ENCODE measurements around the gene CALCR. TPM values are rescaled to one million over a fixed set of nuclear protein-coding genes. Genes with fewer than 3 reads are reported as not detected.

CALCR gene
- total RNA-seq, 4 donors from 2014 or later, result 0.39 to 0.78 (median 0.64) TPM; not detected in 1

- in situ Hi-C loops (cut with MboI; ENCODE audit: low sequenced_read_pairs in 4 of 4) (no loop called here), intact Hi-C loops (cut with DNase I; ENCODE audit: low total_unique reads) (no loop called here)
- Histone ChIP-seq H3K27ac (no peak overlapping the region), H3K9me3 (no peaks in the 10 kb centered on the region), H3K4me3 (no peak overlapping the region), H3K27me3 (no peaks in the 10 kb centered on the region), H3K36me3 (no peaks in the 10 kb centered on the region), H3K4me1 (no peaks in the 10 kb centered on the region)
- TF ChIP-seq, protein P1, sequence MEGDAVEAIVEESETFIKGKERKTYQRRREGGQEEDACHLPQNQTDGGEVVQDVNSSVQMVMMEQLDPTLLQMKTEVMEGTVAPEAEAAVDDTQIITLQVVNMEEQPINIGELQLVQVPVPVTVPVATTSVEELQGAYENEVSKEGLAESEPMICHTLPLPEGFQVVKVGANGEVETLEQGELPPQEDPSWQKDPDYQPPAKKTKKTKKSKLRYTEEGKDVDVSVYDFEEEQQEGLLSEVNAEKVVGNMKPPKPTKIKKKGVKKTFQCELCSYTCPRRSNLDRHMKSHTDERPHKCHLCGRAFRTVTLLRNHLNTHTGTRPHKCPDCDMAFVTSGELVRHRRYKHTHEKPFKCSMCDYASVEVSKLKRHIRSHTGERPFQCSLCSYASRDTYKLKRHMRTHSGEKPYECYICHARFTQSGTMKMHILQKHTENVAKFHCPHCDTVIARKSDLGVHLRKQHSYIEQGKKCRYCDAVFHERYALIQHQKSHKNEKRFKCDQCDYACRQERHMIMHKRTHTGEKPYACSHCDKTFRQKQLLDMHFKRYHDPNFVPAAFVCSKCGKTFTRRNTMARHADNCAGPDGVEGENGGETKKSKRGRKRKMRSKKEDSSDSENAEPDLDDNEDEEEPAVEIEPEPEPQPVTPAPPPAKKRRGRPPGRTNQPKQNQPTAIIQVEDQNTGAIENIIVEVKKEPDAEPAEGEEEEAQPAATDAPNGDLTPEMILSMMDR (IDR thresholded peaks at IDR 0.05 in 4 of 5, conservative IDR thresholded peaks at IDR 0.05 in 1 of 5), result no peak
- no peak for TF ChIP-seq POLR2A (IDR thresholded peaks at IDR 0.05)
- ATAC-seq (no peak), DNase-seq (no peak)
Measured at GRCh38 chr7:93407239-93407638, 167.3 kb downstream of the CALCR start.

DNA sequence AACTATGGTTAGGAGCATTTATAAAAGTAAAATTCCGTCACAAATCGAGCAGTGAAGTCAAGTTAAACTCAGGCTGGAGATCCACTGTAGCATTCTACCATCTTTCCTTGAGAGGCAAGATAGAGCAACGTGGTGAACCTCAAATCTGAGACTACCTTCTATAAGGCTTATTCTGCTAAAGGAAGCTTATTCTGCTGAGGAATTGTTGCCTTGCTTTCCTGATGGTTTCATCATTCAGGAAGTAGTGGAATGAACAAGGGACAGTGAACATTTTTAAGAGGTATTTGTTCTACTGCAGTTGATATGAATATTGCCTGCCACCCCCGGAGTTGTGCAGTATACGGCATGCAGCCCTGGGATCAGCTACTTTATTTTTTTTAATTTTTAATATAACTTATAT is 171.6 kb downstream of the CALCR start:
- intact Hi-C loops (cut with DNase I; ENCODE audit: low total_unique reads), result no loop called here
- DNase-seq, result no peak
- H3K27ac ChIP-seq, result no peak overlapping the region
- no peaks in the 10 kb centered on the region for H3K36me3 ChIP-seq
- no peak for TF ChIP-seq POLR2A (IDR thresholded peaks at IDR 0.05)
- no peaks in the 10 kb centered on the region for H3K9me3 ChIP-seq
- no peak overlapping the region for H3K4me3 ChIP-seq
- no peak for ATAC-seq
- H3K27me3 ChIP-seq, result no peaks in the 10 kb centered on the region
- no peaks in the 10 kb centered on the region for H3K4me1 ChIP-seq
- in situ Hi-C loops (cut with MboI; ENCODE audit: low sequenced_read_pairs in 4 of 4), result no loop called here

DNA sequence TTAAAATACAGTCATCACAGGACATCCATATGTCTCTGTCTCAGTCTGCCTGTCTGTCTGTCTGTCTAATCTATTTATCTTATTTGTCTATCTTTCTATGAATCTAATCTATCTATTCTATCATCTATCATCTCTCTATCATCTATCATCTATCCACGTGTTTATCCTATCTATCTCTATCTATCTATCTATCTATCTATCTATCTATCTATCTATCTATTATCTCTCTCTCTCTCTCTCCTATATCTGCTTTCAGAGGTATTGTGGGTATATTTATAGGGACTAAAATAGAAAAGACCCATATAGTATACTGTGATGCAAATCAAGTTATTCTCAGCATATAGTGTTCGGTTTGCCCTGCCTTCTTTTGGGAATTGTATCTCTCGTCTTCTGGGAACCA is 174.9 kb downstream of the CALCR start:
- Histone ChIP-seq H3K27me3 (no peaks in the 10 kb centered on the region), H3K4me3 (no peak overlapping the region), H3K9me3 (no peaks in the 10 kb centered on the region), H3K36me3 (no peaks in the 10 kb centered on the region), H3K4me1 (no peaks in the 10 kb centered on the region), H3K27ac (no peak overlapping the region)
- in situ Hi-C loops (cut with MboI; ENCODE audit: low sequenced_read_pairs in 4 of 4), result no loop called here
- TF ChIP-seq POLR2A (IDR thresholded peaks at IDR 0.05), result no peak
- TF ChIP-seq, protein P1 (IDR thresholded peaks at IDR 0.05 in 4 of 5, conservative IDR thresholded peaks at IDR 0.05 in 1 of 5), result no peak
- ATAC-seq (no peak), DNase-seq (no peak)
- intact Hi-C loops (cut with DNase I; ENCODE audit: low total_unique reads), result no loop called here

GRCh38 chr7:93392984-93393383 is 181.5 kb downstream of the CALCR start:
- Histone ChIP-seq H3K4me1 (no peaks in the 10 kb centered on the region), H3K36me3 (no peaks in the 10 kb centered on the region), H3K4me3 (no peak overlapping the region), H3K27me3 (no peaks in the 10 kb centered on the region), H3K27ac (no peak overlapping the region), H3K9me3 (no peaks in the 10 kb centered on the region)
- intact Hi-C loops (cut with DNase I; ENCODE audit: low total_unique reads), result no loop called here
- TF ChIP-seq POLR2A (IDR thresholded peaks at IDR 0.05), result no peak
- TF ChIP-seq, protein P1 (IDR thresholded peaks at IDR 0.05 in 4 of 5, conservative IDR thresholded peaks at IDR 0.05 in 1 of 5), result no peak
- DNase-seq (no peak), ATAC-seq (no peak)
- in situ Hi-C loops (cut with MboI; ENCODE audit: low sequenced_read_pairs in 4 of 4), result no loop called here

- in situ Hi-C loops (cut with MboI; ENCODE audit: low sequenced_read_pairs in 4 of 4) (no loop called here), intact Hi-C loops (cut with DNase I; ENCODE audit: low total_unique reads) (no loop called here)
- TF ChIP-seq, protein P1 (IDR thresholded peaks at IDR 0.05 in 4 of 5, conservative IDR thresholded peaks at IDR 0.05 in 1 of 5), result no peak
- TF ChIP-seq POLR2A (IDR thresholded peaks at IDR 0.05), result no peak
- H3K27ac ChIP-seq, result no peak overlapping the region
- no peaks in the 10 kb centered on the region for H3K4me1 ChIP-seq
- ATAC-seq (no peak), DNase-seq (no peak)
- no peak overlapping the region for H3K4me3 ChIP-seq
- H3K9me3 ChIP-seq, result no peaks in the 10 kb centered on the region
- no peaks in the 10 kb centered on the region for H3K27me3 ChIP-seq
- no peaks in the 10 kb centered on the region for H3K36me3 ChIP-seq
Measured at GRCh38 chr7:93390660-93391059, 183.9 kb downstream of the CALCR start.

Data from gastrocnemius medialis (tissue), 4 donors.